NCI-H1105 (cell line): ENCODE data around the gene HCLS1.
"Not testable (repeated sequence)": the region's sequence is repeated elsewhere in the genome, so short reads cannot be mapped to it uniquely, and the experiment has no call there.

Experiments used
- DNase-seq: peaks from one replicate; lab custom pipeline; 2025; lab: John Stamatoyannopoulos, UW

Gene HCLS1

GRCh38 chr3:121654493-121655385 lies 6.0 kb downstream of the HCLS1 start:
- DNase-seq: no peak

- peak; percentile 38 for DNase-seq
Observed at GRCh38 chr3:121651684-121652083, 9.0 kb downstream of the HCLS1 start.

GRCh38 chr3:121649645-121650044 lies 11.1 kb downstream of the HCLS1 start:
- no peak for DNase-seq

GRCh38 chr3:121648219-121648958 lies 12.3 kb downstream of the HCLS1 start:
- DNase-seq: no peak

- no peak for DNase-seq
Observed at GRCh38 chr3:121645054-121645453, 15.6 kb downstream of the HCLS1 start.

- DNase-seq: no peak
Observed at GRCh38 chr3:121642601-121643314, 17.9 kb downstream of the HCLS1 start.

- no peak for DNase-seq
Observed at GRCh38 chr3:121641127-121641526, 19.6 kb downstream of the HCLS1 start.

- DNase-seq: no peak
Observed at GRCh38 chr3:121637922-121638321, 22.8 kb downstream of the HCLS1 start.

- DNase-seq: no peak
Observed at GRCh38 chr3:121630355-121630754, 30.3 kb downstream of the HCLS1 start.

GRCh38 chr3:121629601-121630000 lies 31.1 kb downstream of the HCLS1 start:
- DNase-seq: no peak

GRCh38 chr3:121627622-121628021 lies 33.1 kb downstream of the HCLS1 start:
- DNase-seq: no peak

GRCh38 chr3:121627211-121627610 lies 33.5 kb downstream of the HCLS1 start:
- DNase-seq: no peak

- no peak for DNase-seq
Observed at GRCh38 chr3:121626495-121626894, 34.2 kb downstream of the HCLS1 start.

- DNase-seq: no peak
Observed at GRCh38 chr3:121624147-121624899, 36.4 kb downstream of the HCLS1 start.

- DNase-seq: no peak
Observed at GRCh38 chr3:121621491-121621890, 39.2 kb downstream of the HCLS1 start.

GRCh38 chr3:121619691-121620090 lies 41.0 kb downstream of the HCLS1 start:
- no peak for DNase-seq

- no peak for DNase-seq
Observed at GRCh38 chr3:121606106-121606505, 54.6 kb downstream of the HCLS1 start.

GRCh38 chr3:121604759-121605158 lies 55.9 kb downstream of the HCLS1 start:
- DNase-seq: no peak

- no peak for DNase-seq
Observed at GRCh38 chr3:121601212-121601812, 59.4 kb downstream of the HCLS1 start.

GRCh38 chr3:121599900-121600299 lies 60.8 kb downstream of the HCLS1 start:
- not testable (repeated sequence) for DNase-seq

GRCh38 chr3:121598564-121598963 lies 62.1 kb downstream of the HCLS1 start:
- no peak for DNase-seq
